ENCODE data around the gene SMIM44.

GRCh38 chr19:3501780-3502179, 18.5 kb upstream of the SMIM44 start:
- no peak for TF ChIP-seq POLR2A (IDR thresholded peaks at IDR 0.05; ENCODE audit: low read depth, low read length)
- no peak for TF ChIP-seq TAF1 (IDR thresholded peaks at IDR 0.05; ENCODE audit: borderline replicate concordance, low read depth, low read length)
- no peak for TF ChIP-seq POLR2AphosphoS5 (IDR thresholded peaks at IDR 0.05; ENCODE audit: low read depth, low read length)
